ENCODE data around the gene SLC25A3.

GRCh38 chr12:98651328-98651727 lies 57.8 kb downstream of the SLC25A3 start:
- TF ChIP-seq EZH2 (IDR thresholded peaks at IDR 0.05; ENCODE audit: borderline replicate concordance, low read length): no peak
- TF ChIP-seq, protein P1, sequence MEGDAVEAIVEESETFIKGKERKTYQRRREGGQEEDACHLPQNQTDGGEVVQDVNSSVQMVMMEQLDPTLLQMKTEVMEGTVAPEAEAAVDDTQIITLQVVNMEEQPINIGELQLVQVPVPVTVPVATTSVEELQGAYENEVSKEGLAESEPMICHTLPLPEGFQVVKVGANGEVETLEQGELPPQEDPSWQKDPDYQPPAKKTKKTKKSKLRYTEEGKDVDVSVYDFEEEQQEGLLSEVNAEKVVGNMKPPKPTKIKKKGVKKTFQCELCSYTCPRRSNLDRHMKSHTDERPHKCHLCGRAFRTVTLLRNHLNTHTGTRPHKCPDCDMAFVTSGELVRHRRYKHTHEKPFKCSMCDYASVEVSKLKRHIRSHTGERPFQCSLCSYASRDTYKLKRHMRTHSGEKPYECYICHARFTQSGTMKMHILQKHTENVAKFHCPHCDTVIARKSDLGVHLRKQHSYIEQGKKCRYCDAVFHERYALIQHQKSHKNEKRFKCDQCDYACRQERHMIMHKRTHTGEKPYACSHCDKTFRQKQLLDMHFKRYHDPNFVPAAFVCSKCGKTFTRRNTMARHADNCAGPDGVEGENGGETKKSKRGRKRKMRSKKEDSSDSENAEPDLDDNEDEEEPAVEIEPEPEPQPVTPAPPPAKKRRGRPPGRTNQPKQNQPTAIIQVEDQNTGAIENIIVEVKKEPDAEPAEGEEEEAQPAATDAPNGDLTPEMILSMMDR (conservative IDR thresholded peaks at IDR 0.05 in 1 of 2, IDR thresholded peaks at IDR 0.05 in 1 of 2; ENCODE audit: extremely low read depth in 1 of 2, insufficient read depth in 1 of 2, low read depth in 1 of 2, low read length in 2 of 2): no peak

Data from mammary epithelial cell (primary cell).